Body of pancreas (tissue), 4 donors: ENCODE results near the gene CHN1.

Experiments
- CTCF ChIP-seq, 7 experiments: fragments of 450-650 bp in 4 of 7; fragments of 200-600 bp in 3 of 7; sonication (generic) in 3 of 7; IDR thresholded peaks; one replicate each; pipeline ENCODE4 v1.5.1; 2016 to 2019; ENCODE audit warnings: antibody characterized with exemption in 7 of 7
- POLR2A ChIP-seq, 3 donors: fragments of 450-650 bp; IDR thresholded peaks; one replicate each; pipeline ENCODE4 v1.6.1; 2016; ENCODE audit warnings: antibody characterized with exemption in 3 of 3, mild to moderate bottlenecking in 2 of 3

- TF ChIP-seq POLR2A (IDR thresholded peaks at IDR 0.05) = no peak
- no peak for TF ChIP-seq CTCF (IDR thresholded peaks at IDR 0.05)
Observed at GRCh38 chr2:174766271-174766670, 238.9 kb downstream of the CHN1 start.
